NCI-H146 (cell line): ENCODE data around the gene PYGM.

Source experiments
- DNase-seq: peaks from one replicate; lab custom pipeline; 2025; lab: John Stamatoyannopoulos, UW

Gene PYGM

GRCh38 chr11:64753380-64754123 is 6.2 kb downstream of the PYGM start:
- DNase-seq: no peak

DNA sequence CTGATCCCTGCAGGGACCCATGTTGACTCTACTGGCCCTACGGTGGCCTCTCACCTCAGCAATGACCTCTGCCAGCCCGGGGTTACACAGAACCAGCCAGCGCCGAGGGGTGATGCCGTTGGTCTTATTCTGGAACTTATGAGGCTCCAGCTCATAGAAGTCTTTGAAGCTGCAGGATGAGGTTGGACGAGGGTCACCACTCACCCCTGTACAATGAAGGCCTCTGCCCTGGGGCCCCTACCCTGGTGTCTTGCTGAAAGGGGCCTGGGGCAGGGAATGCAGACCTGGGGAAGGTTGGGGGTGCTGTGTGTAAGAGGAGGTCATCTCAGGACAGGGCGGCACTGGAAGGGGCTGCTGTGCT is 6.8 kb downstream of the PYGM start:
- DNase-seq: no peak

DNA sequence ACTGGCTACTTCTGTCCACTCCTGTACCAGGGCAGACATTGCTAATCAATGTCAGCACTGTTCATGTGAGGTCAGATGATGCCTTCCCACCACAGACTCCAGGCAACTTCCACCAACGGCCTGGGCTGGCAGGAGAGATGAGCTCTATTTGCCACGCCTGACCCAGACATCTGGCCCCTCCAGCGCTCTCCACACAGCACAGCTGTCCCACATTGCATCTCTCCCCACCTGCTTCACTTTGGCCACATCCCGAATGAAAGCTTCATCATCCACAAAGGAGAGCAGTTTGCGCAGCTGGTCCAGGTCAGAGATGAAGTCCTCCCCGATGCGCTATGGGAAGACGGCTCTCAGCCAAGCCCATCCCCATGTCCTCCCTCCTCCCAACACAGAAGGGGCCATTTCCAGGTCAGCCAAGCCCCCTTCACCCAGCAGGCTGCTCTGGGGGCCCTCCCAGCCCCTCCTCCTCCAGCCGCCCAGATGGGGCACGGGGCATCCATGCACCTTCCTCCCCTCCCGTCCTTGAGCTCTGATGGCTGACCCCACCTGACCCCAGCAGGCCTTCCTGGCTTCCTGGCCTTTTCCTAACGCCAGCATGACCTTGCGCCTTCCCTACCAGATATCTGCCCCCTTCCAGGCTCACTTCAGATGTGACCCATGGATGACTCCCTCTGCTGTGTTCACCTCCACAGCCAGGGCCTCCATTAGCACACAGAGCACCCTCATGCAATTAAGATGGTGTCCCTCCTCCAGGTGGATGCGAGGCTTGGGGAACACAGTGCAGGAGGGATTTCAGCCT is 7.4 kb downstream of the PYGM start:
- DNase-seq: peak; percentile 68

DNA sequence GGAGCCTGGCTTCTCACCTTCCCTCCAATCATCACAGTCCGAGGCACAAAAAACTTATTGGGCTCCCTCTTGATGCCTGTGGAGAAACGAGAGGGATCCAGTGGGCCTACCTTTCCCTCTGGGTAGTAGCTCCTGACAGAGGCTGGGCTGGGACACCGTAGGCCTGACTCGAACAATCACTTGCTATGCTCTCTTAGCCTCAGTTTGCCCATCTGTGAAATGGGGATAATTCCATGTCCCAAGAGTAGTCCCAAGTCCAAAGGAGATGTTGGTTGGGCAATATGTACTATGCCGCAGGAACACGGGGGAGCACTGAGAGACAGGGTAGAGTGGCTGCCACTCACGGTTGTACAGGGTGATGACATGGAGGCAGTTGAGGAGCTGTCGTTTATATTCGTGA is 8.2 kb downstream of the PYGM start:
- no peak for DNase-seq

- no peak for DNase-seq
Measured at GRCh38 chr11:64751136-64751535, 8.6 kb downstream of the PYGM start.

DNA sequence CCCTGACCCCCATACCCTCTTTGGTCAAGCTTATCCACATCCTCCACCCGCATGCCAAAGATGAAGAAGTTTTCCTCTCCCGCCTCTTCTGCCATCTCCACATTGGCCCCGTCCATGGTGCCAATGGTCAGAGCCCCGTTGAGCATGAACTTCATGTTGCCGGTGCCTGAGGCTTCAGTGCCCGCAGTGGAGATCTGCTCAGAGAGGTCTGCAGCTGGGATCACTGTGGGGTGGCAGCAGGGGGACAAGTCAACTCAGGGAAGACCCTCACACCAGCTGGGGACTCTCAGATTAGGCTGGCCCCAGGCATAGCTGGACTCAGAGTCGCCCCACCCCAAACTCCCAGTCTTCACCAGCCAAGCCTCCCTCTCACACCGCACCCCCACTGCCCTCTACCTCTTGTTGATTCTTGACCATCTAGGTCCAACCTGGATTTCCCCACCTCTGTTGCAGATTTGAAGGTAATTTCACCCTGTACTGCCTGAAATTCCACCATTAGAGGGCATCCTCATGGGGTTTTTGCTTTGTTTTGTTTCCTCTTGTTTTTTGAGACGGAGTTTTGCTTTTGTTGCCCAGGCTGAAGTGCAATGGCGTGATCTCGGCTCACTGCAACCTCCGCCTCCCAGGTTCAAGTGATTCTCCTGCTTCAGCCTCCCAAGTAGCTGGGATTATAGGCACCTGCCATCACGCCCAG is 9.3 kb downstream of the PYGM start:
- DNase-seq: no peak

GRCh38 chr11:64747961-64748665 is 11.7 kb downstream of the PYGM start:
- DNase-seq: no peak

DNA sequence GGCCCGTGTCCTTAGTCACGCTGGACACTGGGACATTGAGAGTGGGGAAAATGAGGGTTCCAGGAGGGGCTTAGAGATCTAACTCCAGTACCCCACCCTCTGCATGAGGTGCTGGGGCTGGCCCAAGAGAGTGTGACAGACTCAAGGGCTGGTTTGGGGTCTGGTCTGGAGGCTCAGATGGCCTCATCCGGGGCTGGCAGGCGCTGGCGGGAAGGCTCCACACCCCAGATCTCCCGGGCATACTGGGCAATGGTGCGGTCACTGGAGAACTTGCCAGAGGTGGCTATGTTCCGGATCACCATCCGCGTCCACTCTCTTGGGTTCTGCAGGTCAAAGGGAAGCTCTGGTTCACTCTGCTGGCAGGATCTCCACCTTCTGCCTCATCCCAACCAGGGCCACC is 13.3 kb downstream of the PYGM start:
- no peak for DNase-seq

DNA sequence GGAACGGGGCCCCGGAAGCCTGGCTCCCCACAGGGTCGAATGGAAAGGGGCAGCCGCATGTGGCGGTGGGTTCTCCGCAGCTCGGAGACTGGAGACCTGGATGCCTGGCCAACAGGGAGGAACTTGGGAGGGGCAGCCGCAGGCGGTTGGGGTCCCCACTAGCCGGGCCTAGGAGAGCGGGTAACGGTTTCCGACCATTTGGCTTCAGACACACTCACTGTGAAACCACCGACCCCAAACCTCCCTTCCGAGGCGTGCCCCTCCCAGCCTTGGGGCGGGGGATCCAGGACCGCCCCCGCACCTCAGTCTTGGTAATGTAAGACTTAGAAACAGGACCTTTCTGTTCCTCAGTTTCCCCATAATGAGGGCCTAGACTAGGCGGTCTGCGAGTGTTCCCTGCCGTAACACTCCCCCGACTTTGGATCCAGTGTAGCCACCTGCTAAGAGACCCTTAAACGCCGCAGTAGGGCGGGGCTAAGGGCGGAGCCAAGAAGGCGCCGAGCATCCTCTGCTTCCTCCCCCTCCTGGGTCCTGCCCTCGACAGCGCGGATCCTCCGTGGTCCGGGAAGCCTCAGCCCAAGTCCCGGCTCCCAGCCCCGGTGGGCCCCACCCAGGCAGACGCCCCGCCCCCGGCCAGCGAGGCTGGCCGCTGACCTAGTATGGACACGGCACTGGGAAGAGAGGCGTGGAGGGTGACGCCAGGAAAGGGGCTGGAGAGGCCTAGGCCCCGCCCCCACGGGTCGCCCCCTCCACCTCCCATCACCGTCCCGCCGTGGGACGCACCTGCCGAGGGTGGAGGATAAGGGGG is 14.0 kb downstream of the PYGM start:
- DNase-seq: peak; percentile 65

DNA sequence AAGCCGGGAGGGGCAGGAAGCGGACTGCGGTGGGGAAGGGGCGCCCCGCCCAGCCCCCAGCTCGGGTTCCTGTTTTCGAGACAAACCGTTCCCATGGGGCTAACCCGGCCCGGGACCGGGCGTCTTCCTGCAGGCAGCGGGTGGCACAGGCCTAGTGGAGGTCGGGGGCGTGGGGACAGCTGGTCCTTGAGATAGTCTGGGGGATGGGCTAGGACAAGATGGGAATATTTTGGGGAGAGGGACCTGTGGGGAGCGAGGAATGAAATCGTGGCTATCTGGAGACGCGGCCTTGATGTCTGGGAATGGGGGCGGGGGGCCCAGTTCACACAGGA is 14.6 kb downstream of the PYGM start:
- peak; percentile 17 for DNase-seq

- DNase-seq: no peak
Measured at GRCh38 chr11:64744544-64745188, 15.1 kb downstream of the PYGM start.

- peak; percentile 58 for DNase-seq
Measured at GRCh38 chr11:64743591-64744543, 15.9 kb downstream of the PYGM start, which contains the start of gene RASGRP2. RASGRP2 (minus strand) TSS chr11:64744142; CDS start chr11:64742866, 1,276 bp downstream.

GRCh38 chr11:64742889-64743590 is 16.7 kb downstream of the PYGM start:
- peak; percentile 53 for DNase-seq

DNA sequence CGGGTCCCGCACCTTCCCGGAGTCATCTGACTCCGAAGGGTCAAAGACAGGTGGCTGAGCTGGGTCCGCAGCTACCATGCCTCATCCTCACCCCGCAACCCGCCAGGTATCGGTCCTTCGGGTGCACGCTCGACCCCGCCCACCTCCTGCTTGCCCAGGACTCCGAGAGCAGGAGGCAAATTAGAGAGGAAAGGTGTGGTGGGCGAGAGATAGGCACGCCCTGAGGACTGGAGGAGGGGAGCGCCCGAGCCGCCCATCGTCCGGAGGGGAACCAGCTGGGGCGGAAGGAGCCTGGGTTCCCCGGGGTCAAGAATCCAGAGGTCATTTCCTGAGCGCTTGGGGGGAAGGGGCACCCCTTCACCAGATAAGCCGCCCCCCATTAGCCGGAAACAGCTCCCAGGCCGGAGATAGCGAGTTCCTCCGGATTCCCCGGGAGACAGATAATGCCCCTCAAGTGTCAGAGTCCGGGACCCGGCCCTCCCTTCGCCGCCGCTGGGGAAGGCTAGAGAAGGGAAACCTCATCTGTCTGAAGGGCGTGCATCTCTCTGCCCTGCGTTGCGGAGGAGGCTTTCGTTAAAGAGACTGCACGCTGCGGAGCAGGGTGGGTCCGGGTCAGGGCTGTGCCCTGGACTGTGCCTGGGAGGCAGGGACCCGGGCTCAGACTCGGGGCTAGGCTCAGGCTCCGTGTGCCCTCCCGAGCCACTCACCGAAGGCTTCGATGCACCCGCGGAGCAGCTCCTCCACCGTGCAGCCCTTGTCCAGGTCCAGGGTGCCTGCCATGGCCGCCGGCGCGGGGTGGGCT is 17.5 kb downstream of the PYGM start:
- DNase-seq: peak; percentile 12

GRCh38 chr11:64741375-64742086 is 18.2 kb downstream of the PYGM start:
- peak; percentile 11 for DNase-seq

- peak; percentile 11 for DNase-seq
Measured at GRCh38 chr11:64739871-64740270, 19.9 kb downstream of the PYGM start.

DNA sequence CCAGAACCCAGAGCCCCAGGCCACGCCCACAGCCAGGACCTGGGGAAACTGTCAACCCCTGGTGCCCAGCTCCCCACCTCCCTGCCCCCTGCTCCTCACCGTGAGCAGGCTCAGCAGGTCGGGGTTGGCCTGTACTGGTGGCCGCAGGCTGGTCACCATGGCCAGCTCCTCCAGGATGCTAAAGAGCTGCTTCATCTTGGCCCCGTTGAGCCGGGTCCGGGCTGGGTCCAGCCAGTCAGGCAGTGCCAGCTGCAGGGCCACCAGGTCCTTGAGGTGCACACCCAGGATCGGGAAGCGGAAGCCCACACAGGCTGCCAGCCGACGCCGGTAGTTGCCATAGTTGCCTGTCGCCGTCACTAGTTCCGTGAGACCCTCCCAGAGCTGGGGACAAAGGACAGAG is 23.1 kb downstream of the PYGM start:
- no peak for DNase-seq
